Endothelial cell of umbilical vein (primary cell): ENCODE measurements around the gene DCP2. TPM values are rescaled to one million over a fixed set of nuclear protein-coding genes. Genes with fewer than 3 reads are reported as not detected.

Experiments
- BruUV-seq: library from RNA; stranded (reverse); fragments of 400-500 nt; replicated peaks from 2 replicates; lab custom pipeline; 2021; lab: Mats Ljungman, UMichigan
- CTCF ChIA-PET: fragments of 300-600, 350-600 bp; sonication (Branson Sonifier 250); formaldehyde crosslinking; loops from one replicate; lab custom pipeline; 2021; ENCODE audit warnings: antibody characterized with exemption, inconsistent platforms; lab: Charles Lee
- POLR2A ChIA-PET: fragments of 300-600, 350-600 bp; sonication (Branson Sonifier 250); formaldehyde crosslinking; loops from one replicate; lab custom pipeline; 2021; ENCODE audit warnings: antibody characterized with exemption, inconsistent platforms; lab: Charles Lee
- DNase-seq: peaks from one replicate; pipeline ENCODE4 v3.0.0-alpha.2; 2011; ENCODE audit warnings: low read depth, low spot score
- FAIRE-seq: peaks from 2 replicates; lab custom pipeline; 2011; peaks lifted over from hg19 to GRCh38; lab: Jason Lieb, UNC
- H2AFZ ChIP-seq: 2 replicates; pipeline ENCODE4 v1.6.0; 2012; ENCODE audit warnings: low read depth, low read length, control low read depth, inconsistent platforms
- H3K27ac ChIP-seq: 2 replicates; pipeline ENCODE4 v1.5.1; 2011; ENCODE audit warnings: low read depth, mild to moderate bottlenecking, control low read depth, low read length, moderate library complexity; ENCODE audit not compliant: insufficient read depth
- H3K27me3 ChIP-seq, 2 experiments: 2 replicates each; pipeline versions ENCODE4 v1.6.0 to v1.6.1; 2011; ENCODE audit warnings: low read length in 2 of 2, mixed read lengths in 1 of 2; ENCODE audit not compliant: control insufficient read depth in 2 of 2, insufficient read depth in 2 of 2
- H3K36me3 ChIP-seq, 2 experiments: 2 replicates in 1 of 2; 3 replicates in 1 of 2; pipeline ENCODE4 v1.5.1; 2011; ENCODE audit warnings: low read length in 2 of 2, mild to moderate bottlenecking in 1 of 2, moderate library complexity in 1 of 2; ENCODE audit not compliant: control insufficient read depth in 2 of 2, insufficient read depth in 2 of 2; ENCODE audit errors: extremely low read depth in 1 of 2
- H3K4me1 ChIP-seq: 3 replicates; pipeline ENCODE4 v1.5.1; 2011; ENCODE audit warnings: mild to moderate bottlenecking, low read length; ENCODE audit not compliant: control insufficient read depth, insufficient read depth; ENCODE audit errors: extremely low read depth
- H3K4me2 ChIP-seq: 2 replicates; pipeline ENCODE4 v1.6.1; 2011; ENCODE audit warnings: low read length, control low read depth, mixed read lengths; ENCODE audit not compliant: insufficient read depth
- H3K4me3 ChIP-seq, 3 experiments: fragments of 200-600 bp in 1 of 3; sonication (generic), shearing (Covaris generic) in 1 of 3; replicated peaks in 1 of 3; 2 replicates each; pipeline ENCODE4 v1.5.1; 2011 to 2016; ENCODE audit warnings: control low read depth in 3 of 3, low read length in 3 of 3, mild to moderate bottlenecking in 2 of 3, inconsistent platforms in 1 of 3, low read depth in 1 of 3, moderate library complexity in 1 of 3; ENCODE audit not compliant: insufficient read depth in 1 of 3
- H3K79me2 ChIP-seq: 2 replicates; pipeline ENCODE4 v1.6.0; 2012; ENCODE audit warnings: low read length, inconsistent platforms; ENCODE audit not compliant: control insufficient read depth, insufficient read depth
- H3K9ac ChIP-seq: replicated peaks from 2 replicates; pipeline ENCODE3; 2011; ENCODE audit warnings: low read length, control low read depth; ENCODE audit not compliant: insufficient read depth; ENCODE audit errors: extremely low read depth
- H3K9me1 ChIP-seq: replicated peaks from 3 replicates; pipeline ENCODE4 v1.6.0; 2011; ENCODE audit warnings: mild to moderate bottlenecking, low read length; ENCODE audit not compliant: control insufficient read depth, insufficient read depth; ENCODE audit errors: extremely low read depth
- H3K9me3 ChIP-seq: replicated peaks from 2 replicates; pipeline ENCODE4 v1.5.1; 2012; ENCODE audit warnings: low read length, inconsistent platforms; ENCODE audit not compliant: control insufficient read depth, insufficient read depth
- H4K20me1 ChIP-seq: replicated peaks from 2 replicates; pipeline ENCODE3; 2011; ENCODE audit warnings: mild to moderate bottlenecking, low read length; ENCODE audit not compliant: control insufficient read depth, insufficient read depth; ENCODE audit errors: extremely low read depth
- EZH2 ChIP-seq: IDR thresholded peaks from 2 replicates; pipeline ENCODE4 v1.6.1; 2012; ENCODE audit warnings: borderline replicate concordance, low read depth, mild to moderate bottlenecking, moderate library complexity, low read length, inconsistent platforms; ENCODE audit not compliant: severe bottlenecking
- FOS ChIP-seq: IDR thresholded peaks from 2 replicates; pipeline ENCODE4 v1.6.1; 2011; ENCODE audit warnings: mild to moderate bottlenecking, low read length, moderate library complexity, borderline replicate concordance; ENCODE audit not compliant: insufficient read depth
- GATA2 ChIP-seq: IDR thresholded peaks from 2 replicates; pipeline ENCODE4 v1.7.0; 2011; ENCODE audit warnings: low read depth, mild to moderate bottlenecking, moderate library complexity, mixed read lengths, low read length; ENCODE audit not compliant: insufficient read length, insufficient read depth
- JUN ChIP-seq: IDR thresholded peaks from 2 replicates; pipeline ENCODE4 v1.6.1; 2011; ENCODE audit warnings: borderline replicate concordance, low read depth; ENCODE audit not compliant: insufficient read length, insufficient read depth
- MYC ChIP-seq: IDR thresholded peaks from one replicate; pipeline ENCODE4 v1.6.1; 2011; ENCODE audit warnings: mild to moderate bottlenecking, low read depth, low read length
- POLR2A ChIP-seq: IDR thresholded peaks from 2 replicates; pipeline ENCODE4 v1.6.1; 2012; ENCODE audit warnings: low read depth, mild to moderate bottlenecking, control low read depth, low read length
- POLR2AphosphoS5 ChIP-seq: IDR thresholded peaks from 2 replicates; pipeline ENCODE4 v1.6.1; 2012; ENCODE audit warnings: low read depth, mild to moderate bottlenecking, control low read depth, low read length, moderate library complexity; ENCODE audit not compliant: insufficient read depth
- dilution Hi-C: fragments of 300-500 bp; cut with MboI; formaldehyde crosslinking; loops from one replicate; pipeline ENCODE4 v1.15.0; 2019; ENCODE audit warnings: low sequenced_read_pairs; ENCODE audit not compliant: extremely low pct_ligation_motif_present
- intact Hi-C: fragments of 100-400 bp; cut with micrococcal nuclease; formaldehyde crosslinking; loops from one replicate; pipeline ENCODE4 v1.10.0; 2022
- polyA plus RNA-seq, 4 experiments: library from polyadenylated mRNA; depleted of rRNA in 3 of 4; stranded (reverse) in 3 of 4; unstranded in 1 of 4; fragments of >200 nt; gene quantifications; 2 replicates each; pipeline versions ENCODE4 v1.2.1 to v1.2.3, GENCODE V29; 2011 to 2012; ENCODE audit warnings: missing spikeins in 1 of 4
- total RNA-seq: library from RNA; stranded (reverse); gene quantifications from 2 replicates; pipeline ENCODE4 v1.2.3, GENCODE V29; 2021
- TF ChIP-seq, protein P1 (sequence below): IDR thresholded peaks from 2 replicates; pipeline ENCODE4 v1.6.1; 2011; ENCODE audit not compliant: insufficient read depth, insufficient read length
- TF ChIP-seq, protein P2 (sequence below), 2 donors: IDR thresholded peaks; 1 replicate in 1 of 2; 2 replicates in 1 of 2; pipeline ENCODE4 v1.5.1; 2011; ENCODE audit warnings: low read length in 2 of 2, mild to moderate bottlenecking in 2 of 2, moderate library complexity in 2 of 2, control low read depth in 1 of 2, inconsistent platforms in 1 of 2, low read depth in 1 of 2; ENCODE audit not compliant: insufficient read depth in 1 of 2; ENCODE audit errors: extremely low read depth in 1 of 2

Gene DCP2
- total and polyA plus RNA-seq, 2 donors (not counting 3 experiments of a cell fraction or from before 2014, with no cell fraction given) = 11.3 to 60.0 TPM

DNA sequence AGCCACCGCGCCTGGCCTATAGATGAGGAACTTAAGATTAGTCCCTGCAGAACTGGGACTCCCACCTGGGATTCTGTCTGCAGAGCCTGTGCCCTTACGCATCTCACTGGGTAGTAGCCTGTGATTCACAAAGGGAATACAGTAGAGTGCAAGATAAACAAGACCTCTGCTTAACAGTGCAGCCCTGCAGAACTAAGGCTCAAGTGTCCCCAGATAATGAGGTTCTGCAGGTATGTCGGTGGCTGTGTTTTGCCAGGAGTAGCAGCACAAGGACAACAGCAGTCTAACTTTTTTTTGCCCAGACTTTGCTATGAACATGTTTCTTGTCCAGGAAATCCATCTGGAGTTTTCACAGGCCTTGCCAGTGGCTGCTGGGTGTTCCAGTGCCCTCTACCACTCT lies 59.7 kb downstream of the DCP2 start:
- Histone ChIP-seq H3K36me3 (peaks cover 0 to 2% of the 10 kb centered on the region in 2 experiments), H3K9me3 (no peaks in the 10 kb centered on the region), H3K4me1 (no peaks in the 10 kb centered on the region), H3K79me2 (no peaks in the 10 kb centered on the region), H4K20me1 (no peaks in the 10 kb centered on the region), H3K9ac (no peak overlapping the region), H3K27me3 (no peaks in the 10 kb centered on the region), H2AFZ (no peak overlapping the region), H3K27ac (no peak overlapping the region), H3K4me3 (no peak overlapping the region), H3K9me1 (no peaks in the 10 kb centered on the region), H3K4me2 (no peak overlapping the region)
- DNase-seq (no peak), FAIRE-seq (no peak)
- POLR2A ChIA-PET = no interaction called here
- dilution Hi-C loops = no loop called here
- CTCF ChIA-PET = no interaction called here
- intact Hi-C loops = no loop called here
- BruUV-seq = no TSS peak
- TF ChIP-seq, protein P1, sequence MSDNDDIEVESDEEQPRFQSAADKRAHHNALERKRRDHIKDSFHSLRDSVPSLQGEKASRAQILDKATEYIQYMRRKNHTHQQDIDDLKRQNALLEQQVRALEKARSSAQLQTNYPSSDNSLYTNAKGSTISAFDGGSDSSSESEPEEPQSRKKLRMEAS = no peak
- TF ChIP-seq, protein P2, sequence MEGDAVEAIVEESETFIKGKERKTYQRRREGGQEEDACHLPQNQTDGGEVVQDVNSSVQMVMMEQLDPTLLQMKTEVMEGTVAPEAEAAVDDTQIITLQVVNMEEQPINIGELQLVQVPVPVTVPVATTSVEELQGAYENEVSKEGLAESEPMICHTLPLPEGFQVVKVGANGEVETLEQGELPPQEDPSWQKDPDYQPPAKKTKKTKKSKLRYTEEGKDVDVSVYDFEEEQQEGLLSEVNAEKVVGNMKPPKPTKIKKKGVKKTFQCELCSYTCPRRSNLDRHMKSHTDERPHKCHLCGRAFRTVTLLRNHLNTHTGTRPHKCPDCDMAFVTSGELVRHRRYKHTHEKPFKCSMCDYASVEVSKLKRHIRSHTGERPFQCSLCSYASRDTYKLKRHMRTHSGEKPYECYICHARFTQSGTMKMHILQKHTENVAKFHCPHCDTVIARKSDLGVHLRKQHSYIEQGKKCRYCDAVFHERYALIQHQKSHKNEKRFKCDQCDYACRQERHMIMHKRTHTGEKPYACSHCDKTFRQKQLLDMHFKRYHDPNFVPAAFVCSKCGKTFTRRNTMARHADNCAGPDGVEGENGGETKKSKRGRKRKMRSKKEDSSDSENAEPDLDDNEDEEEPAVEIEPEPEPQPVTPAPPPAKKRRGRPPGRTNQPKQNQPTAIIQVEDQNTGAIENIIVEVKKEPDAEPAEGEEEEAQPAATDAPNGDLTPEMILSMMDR (IDR thresholded peaks at IDR 0.05; ENCODE audit: extremely low read depth in 1 of 2, insufficient read depth in 1 of 2, low read depth in 1 of 2, low read length in 2 of 2) = no peak
- TF ChIP-seq JUN (no peak), GATA2 (no peak), FOS (no peak), MYC (no peak), POLR2A (no peak), EZH2 (no peak), POLR2AphosphoS5 (no peak)
